Keratinocyte (primary cell): ENCODE data around the gene GRIA3. TPM values are rescaled to one million over a fixed set of nuclear protein-coding genes. Genes with fewer than 3 reads are reported as not detected.

Source experiments
- DNase-seq: peaks from one replicate; pipeline ENCODE4 v3.0.0-alpha.2; 2011; ENCODE audit warnings: low read depth, missing footprints, low spot score
- FAIRE-seq: peaks from 2 replicates; lab custom pipeline; 2011; peaks lifted over from hg19 to GRCh38; lab: Jason Lieb, UNC
- H2AFZ ChIP-seq: 2 replicates; pipeline ENCODE4 v1.6.0; 2012; ENCODE audit warnings: low read length, control low read depth, inconsistent platforms; ENCODE audit not compliant: control insufficient read depth
- H3K27ac ChIP-seq: 2 replicates; pipeline ENCODE4 v1.5.1; 2011; ENCODE audit warnings: low read length; ENCODE audit not compliant: control insufficient read depth, insufficient read depth
- H3K27me3 ChIP-seq: 3 replicates; pipeline ENCODE4 v1.6.0; 2011; ENCODE audit warnings: low read length; ENCODE audit not compliant: control insufficient read depth, insufficient read depth; ENCODE audit errors: extremely low read depth
- H3K36me3 ChIP-seq, 2 experiments: 2 replicates in 1 of 2; 3 replicates in 1 of 2; pipeline ENCODE4 v1.5.1; 2011; ENCODE audit warnings: low read length in 2 of 2, mild to moderate bottlenecking in 1 of 2; ENCODE audit not compliant: control insufficient read depth in 2 of 2, insufficient read depth in 2 of 2; ENCODE audit errors: extremely low read depth in 1 of 2
- H3K4me1 ChIP-seq: 3 replicates; pipeline ENCODE4 v1.5.1; 2011; ENCODE audit warnings: low read length; ENCODE audit not compliant: control insufficient read depth, insufficient read depth; ENCODE audit errors: extremely low read depth
- H3K4me2 ChIP-seq: 3 replicates; pipeline ENCODE4 v1.6.0; 2011; ENCODE audit warnings: low read depth, low read length; ENCODE audit not compliant: control insufficient read depth, insufficient read depth; ENCODE audit errors: extremely low read depth
- H3K4me3 ChIP-seq, 3 experiments: fragments of 200-600 bp in 1 of 3; sonication (generic) in 1 of 3; 2 replicates in 2 of 3; 3 replicates in 1 of 3; pipeline ENCODE4 v1.5.1; 2011 to 2016; ENCODE audit warnings: low read length in 3 of 3, mild to moderate bottlenecking in 3 of 3, control low read depth in 2 of 3, inconsistent platforms in 1 of 3, low read depth in 1 of 3, mixed read lengths in 1 of 3, mixed run types in 1 of 3, moderate library complexity in 1 of 3; ENCODE audit not compliant: control insufficient read depth in 2 of 3, insufficient read depth in 2 of 3; ENCODE audit errors: extremely low read depth in 1 of 3
- H3K79me2 ChIP-seq: 2 replicates; pipeline ENCODE4 v1.6.0; 2012; ENCODE audit warnings: low read length; ENCODE audit not compliant: control insufficient read depth, insufficient read depth
- H3K9ac ChIP-seq: 3 replicates; pipeline ENCODE4 v1.6.0; 2011; ENCODE audit warnings: low read length; ENCODE audit not compliant: control insufficient read depth, insufficient read depth; ENCODE audit errors: extremely low read depth
- H3K9me1 ChIP-seq: 3 replicates; pipeline ENCODE4 v1.6.0; 2011; ENCODE audit warnings: low read length; ENCODE audit not compliant: control insufficient read depth, insufficient read depth; ENCODE audit errors: extremely low read depth
- H3K9me3 ChIP-seq: 2 replicates; pipeline ENCODE4 v1.5.1; 2012; ENCODE audit warnings: low read depth, low read length; ENCODE audit not compliant: control insufficient read depth
- H4K20me1 ChIP-seq: 3 replicates; pipeline ENCODE4 v1.6.0; 2011; ENCODE audit warnings: low read length; ENCODE audit not compliant: control insufficient read depth, insufficient read depth; ENCODE audit errors: extremely low read depth
- EZH2 ChIP-seq: IDR thresholded peaks from one replicate; pipeline ENCODE4 v1.6.1; 2012; ENCODE audit warnings: inconsistent platforms, mild to moderate bottlenecking, low read length, moderate library complexity
- dilution Hi-C: fragments of 300-500 bp; cut with MboI; formaldehyde crosslinking; loops from one replicate; pipeline ENCODE4 v1.7.0; 2020; ENCODE audit warnings: low sequenced_read_pairs; ENCODE audit not compliant: extremely low pct_ligation_motif_present
- polyA plus RNA-seq, 5 experiments: library from polyadenylated mRNA; depleted of rRNA in 3 of 5; stranded (reverse) in 3 of 5; stranded (forward) in 1 of 5; unstranded in 1 of 5; fragments of >200 nt; gene quantifications; 1 replicate in 1 of 5; 2 replicates in 3 of 5; 3 replicates in 1 of 5; pipeline versions ENCODE4 v1.2.1 to v1.2.3, GENCODE V29; 2011 to 2012; ENCODE audit warnings: missing spikeins in 2 of 5, low read depth in 1 of 5, low replicate concordance in 1 of 5
- TF ChIP-seq, protein P1 (sequence below), 3 experiments: IDR thresholded peaks in 1 of 3; conservative IDR thresholded peaks in 1 of 3; optimal IDR thresholded peaks in 1 of 3; 2 replicates in 2 of 3; 3 replicates in 1 of 3; pipeline versions ENCODE3 to v1.5.1; 2011; ENCODE audit warnings: low read length in 3 of 3, mild to moderate bottlenecking in 3 of 3, moderate library complexity in 2 of 3, control low read depth in 1 of 3, inconsistent platforms in 1 of 3; ENCODE audit not compliant: insufficient read depth in 2 of 3; ENCODE audit errors: extremely low read depth in 1 of 3

GRIA3 gene
- polyA plus RNA-seq, 1 donor (not counting 4 experiments of a cell fraction or from before 2014, with no cell fraction given): not detected

DNA sequence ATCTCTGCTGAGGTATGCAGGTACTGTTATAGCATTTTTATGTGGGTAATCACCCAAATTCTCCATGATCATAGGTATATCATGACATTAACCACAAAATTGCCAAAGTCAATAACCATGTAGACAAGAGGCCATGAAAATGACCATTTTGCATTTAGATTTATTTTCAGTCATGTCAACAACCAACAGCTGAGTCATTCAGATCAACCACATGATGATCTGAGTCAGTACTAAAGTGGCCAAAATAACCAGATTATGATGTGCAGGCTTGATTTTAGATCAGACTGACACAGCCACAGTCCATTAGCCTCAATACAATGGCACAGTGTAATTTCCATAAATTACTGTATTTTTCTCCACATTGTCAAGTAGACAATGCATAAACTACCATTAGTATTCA lies 240.5 kb downstream of the GRIA3 start:
- no peak for DNase-seq
- no peaks in the 10 kb centered on the region for H3K9me1 ChIP-seq
- no peaks in the 10 kb centered on the region for H3K9me3 ChIP-seq
- H3K27me3 ChIP-seq: no peaks in the 10 kb centered on the region
- H3K36me3 ChIP-seq: no peaks in the 10 kb centered on the region
- H3K4me1 ChIP-seq: no peaks in the 10 kb centered on the region
- TF ChIP-seq, protein P1, sequence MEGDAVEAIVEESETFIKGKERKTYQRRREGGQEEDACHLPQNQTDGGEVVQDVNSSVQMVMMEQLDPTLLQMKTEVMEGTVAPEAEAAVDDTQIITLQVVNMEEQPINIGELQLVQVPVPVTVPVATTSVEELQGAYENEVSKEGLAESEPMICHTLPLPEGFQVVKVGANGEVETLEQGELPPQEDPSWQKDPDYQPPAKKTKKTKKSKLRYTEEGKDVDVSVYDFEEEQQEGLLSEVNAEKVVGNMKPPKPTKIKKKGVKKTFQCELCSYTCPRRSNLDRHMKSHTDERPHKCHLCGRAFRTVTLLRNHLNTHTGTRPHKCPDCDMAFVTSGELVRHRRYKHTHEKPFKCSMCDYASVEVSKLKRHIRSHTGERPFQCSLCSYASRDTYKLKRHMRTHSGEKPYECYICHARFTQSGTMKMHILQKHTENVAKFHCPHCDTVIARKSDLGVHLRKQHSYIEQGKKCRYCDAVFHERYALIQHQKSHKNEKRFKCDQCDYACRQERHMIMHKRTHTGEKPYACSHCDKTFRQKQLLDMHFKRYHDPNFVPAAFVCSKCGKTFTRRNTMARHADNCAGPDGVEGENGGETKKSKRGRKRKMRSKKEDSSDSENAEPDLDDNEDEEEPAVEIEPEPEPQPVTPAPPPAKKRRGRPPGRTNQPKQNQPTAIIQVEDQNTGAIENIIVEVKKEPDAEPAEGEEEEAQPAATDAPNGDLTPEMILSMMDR (optimal IDR thresholded peaks at IDR 0.05 in 1 of 3, IDR thresholded peaks at IDR 0.05 in 1 of 3, conservative IDR thresholded peaks at IDR 0.05 in 1 of 3; ENCODE audit: extremely low read depth in 1 of 3, insufficient read depth in 2 of 3, low read length in 3 of 3): no peak
- no peak for TF ChIP-seq EZH2
- no peak overlapping the region for H3K4me2 ChIP-seq
- no peak overlapping the region for H2AFZ ChIP-seq
- no peak overlapping the region for H3K9ac ChIP-seq
- FAIRE-seq: peak; percentile 76
- dilution Hi-C loops: no loop called here
- no peak overlapping the region for H3K4me3 ChIP-seq
- H3K79me2 ChIP-seq: no peaks in the 10 kb centered on the region
- no peaks in the 10 kb centered on the region for H4K20me1 ChIP-seq
- H3K27ac ChIP-seq: no peak overlapping the region

GRCh38 chrX:123425471-123425870 lies 241.4 kb downstream of the GRIA3 start:
- Histone ChIP-seq H3K9me1 (no peaks in the 10 kb centered on the region), H3K4me3 (no peak overlapping the region), H3K27me3 (no peaks in the 10 kb centered on the region), H3K4me1 (no peaks in the 10 kb centered on the region), H3K4me2 (no peak overlapping the region), H3K27ac (no peak overlapping the region), H3K9ac (no peak overlapping the region), H3K79me2 (no peaks in the 10 kb centered on the region), H3K9me3 (no peaks in the 10 kb centered on the region), H2AFZ (no peak overlapping the region), H3K36me3 (no peaks in the 10 kb centered on the region), H4K20me1 (no peaks in the 10 kb centered on the region)
- dilution Hi-C loops: no loop called here
- DNase-seq: no peak
- TF ChIP-seq, protein P1 (optimal IDR thresholded peaks at IDR 0.05 in 1 of 3, IDR thresholded peaks at IDR 0.05 in 1 of 3, conservative IDR thresholded peaks at IDR 0.05 in 1 of 3; ENCODE audit: extremely low read depth in 1 of 3, insufficient read depth in 2 of 3, low read length in 3 of 3): no peak
- no peak for TF ChIP-seq EZH2
- FAIRE-seq: no peak
